Natural killer cell (primary cell): ENCODE data around the gene FGGY. TPM values are rescaled to one million over a fixed set of nuclear protein-coding genes. Genes with fewer than 3 reads are reported as not detected.

Source experiments
- ATAC-seq, 3 donors: fragments of 150-1000 bp in 2 of 3; fragments of 200-7000 bp in 1 of 3; cut with Tn5 transposase; 1 replicate in 1 of 3; 2 replicates in 2 of 3; pipeline ENCODE4 v1.10.0; 2021; ENCODE audit warnings: mild to moderate bottlenecking in 2 of 3, moderate library complexity in 2 of 3
- DNase-seq, 2 donors: peaks; one replicate each; pipeline versions ENCODE4 v3.0.0 to v3.0.0-alpha.2; 2013 to 2021; ENCODE audit warnings: mixed read lengths in 1 of 2
- H3K27ac ChIP-seq: one replicate; pipeline ENCODE4 v1.5.1; 2013; ENCODE audit warnings: mild to moderate bottlenecking, low read length
- H3K27me3 ChIP-seq: one replicate; pipeline ENCODE4 v1.6.1; 2013; ENCODE audit warnings: low read length; ENCODE audit not compliant: control insufficient read depth, insufficient read depth
- H3K36me3 ChIP-seq: one replicate; pipeline ENCODE4 v1.6.1; 2013; ENCODE audit warnings: low read length; ENCODE audit not compliant: control insufficient read depth, insufficient read depth
- H3K4me1 ChIP-seq: one replicate; pipeline ENCODE4 v1.6.1; 2013; ENCODE audit warnings: low read length; ENCODE audit not compliant: control insufficient read depth, insufficient read depth
- H3K4me3 ChIP-seq: one replicate; pipeline ENCODE4 v1.5.1; 2013; ENCODE audit warnings: low read length
- H3K9me3 ChIP-seq: one replicate; pipeline ENCODE4 v1.6.1; 2013; ENCODE audit warnings: low read length; ENCODE audit not compliant: control insufficient read depth, insufficient read depth
- H3K27ac Mint-ChIP-seq, 2 donors: one replicate each; pipeline ENCODE4 v1.8.0; 2022; ENCODE audit warnings: mild to moderate bottlenecking in 2 of 2, mixed read lengths in 2 of 2, moderate library complexity in 1 of 2
- H3K27me3 Mint-ChIP-seq, 2 donors: one replicate each; pipeline ENCODE4 v1.8.0; 2022; ENCODE audit warnings: low read depth in 2 of 2, mixed read lengths in 2 of 2
- H3K36me3 Mint-ChIP-seq: one replicate; pipeline ENCODE4 v1.8.0; 2022; ENCODE audit warnings: mixed read lengths
- H3K4me1 Mint-ChIP-seq, 2 donors: one replicate each; pipeline ENCODE4 v1.8.0; 2022; ENCODE audit warnings: mixed read lengths in 2 of 2
- H3K4me3 Mint-ChIP-seq: one replicate; pipeline ENCODE4 v1.8.0; 2022; ENCODE audit warnings: mild to moderate bottlenecking, moderate library complexity, mixed read lengths
- H3K9me3 Mint-ChIP-seq, 2 donors: one replicate each; pipeline ENCODE4 v1.8.0; 2022; ENCODE audit warnings: mixed read lengths in 2 of 2
- whole genome bisulfite sequencing: methylation state at CpG from one replicate; pipeline ENCODE4 v1.1.7; 2013; ENCODE audit warnings: missing lambda C conversion rate; ENCODE audit not compliant: insufficient coverage; 5-methylcytosine and 5-hydroxymethylcytosine counted together
- intact Hi-C: fragments of 100-400 bp; cut with micrococcal nuclease; formaldehyde crosslinking; loops from one replicate; pipeline ENCODE4 v1.14.2; 2022
- total RNA-seq, 4 donors: library from RNA; stranded (reverse); fragments of 120-200 nt in 1 of 4; gene quantifications; one replicate each; pipeline versions ENCODE4 v1.2.3 to v1.2.4, GENCODE V29; 2013 to 2022
- TF ChIP-seq, protein P1 (sequence below): fragments of 200-600 bp; IDR thresholded peaks from one replicate; pipeline ENCODE4 v1.8.0; 2022; ENCODE audit warnings: antibody characterized with exemption

The FGGY gene
- total RNA-seq, 3 donors from 2014 or later (not counting 1 experiment from before 2014, with no cell fraction given) = 21.8 to 31.5 (median 21.8) TPM

- H3K4me3 Mint-ChIP-seq = no peak overlapping the region
- Histone ChIP-seq H3K36me3 (no peaks in the 10 kb centered on the region), H3K4me3 (no peak overlapping the region), H3K27ac (no peak overlapping the region), H3K4me1 (no peaks in the 10 kb centered on the region), H3K9me3 (peaks cover 5% of the 10 kb centered on the region), H3K27me3 (no peaks in the 10 kb centered on the region)
- H3K9me3 Mint-ChIP-seq = peaks cover 5 to 7% of the 10 kb centered on the region in 2 donors
- no peaks in the 10 kb centered on the region for H3K27me3 Mint-ChIP-seq
- WGBS = 91% methylated on average over 4 of the region's 4 CpGs
- TF ChIP-seq, protein P1, sequence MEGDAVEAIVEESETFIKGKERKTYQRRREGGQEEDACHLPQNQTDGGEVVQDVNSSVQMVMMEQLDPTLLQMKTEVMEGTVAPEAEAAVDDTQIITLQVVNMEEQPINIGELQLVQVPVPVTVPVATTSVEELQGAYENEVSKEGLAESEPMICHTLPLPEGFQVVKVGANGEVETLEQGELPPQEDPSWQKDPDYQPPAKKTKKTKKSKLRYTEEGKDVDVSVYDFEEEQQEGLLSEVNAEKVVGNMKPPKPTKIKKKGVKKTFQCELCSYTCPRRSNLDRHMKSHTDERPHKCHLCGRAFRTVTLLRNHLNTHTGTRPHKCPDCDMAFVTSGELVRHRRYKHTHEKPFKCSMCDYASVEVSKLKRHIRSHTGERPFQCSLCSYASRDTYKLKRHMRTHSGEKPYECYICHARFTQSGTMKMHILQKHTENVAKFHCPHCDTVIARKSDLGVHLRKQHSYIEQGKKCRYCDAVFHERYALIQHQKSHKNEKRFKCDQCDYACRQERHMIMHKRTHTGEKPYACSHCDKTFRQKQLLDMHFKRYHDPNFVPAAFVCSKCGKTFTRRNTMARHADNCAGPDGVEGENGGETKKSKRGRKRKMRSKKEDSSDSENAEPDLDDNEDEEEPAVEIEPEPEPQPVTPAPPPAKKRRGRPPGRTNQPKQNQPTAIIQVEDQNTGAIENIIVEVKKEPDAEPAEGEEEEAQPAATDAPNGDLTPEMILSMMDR = no peak
- ATAC-seq = no peak
- intact Hi-C loops = no loop called here
- no peaks in the 10 kb centered on the region for H3K4me1 Mint-ChIP-seq
- H3K36me3 Mint-ChIP-seq = peaks cover 10% of the 10 kb centered on the region
- H3K27ac Mint-ChIP-seq = no peak overlapping the region
- DNase-seq = no peak
Measured at GRCh38 chr1:59736744-59737143, 439.9 kb downstream of the FGGY start.

GRCh38 chr1:59737638-59738037 lies 440.7 kb downstream of the FGGY start:
- intact Hi-C loops = no loop called here
- H3K4me1 Mint-ChIP-seq = no peaks in the 10 kb centered on the region
- Histone ChIP-seq H3K4me3 (no peak overlapping the region), H3K27me3 (no peaks in the 10 kb centered on the region), H3K9me3 (peaks cover 5% of the 10 kb centered on the region), H3K27ac (no peak overlapping the region), H3K4me1 (no peaks in the 10 kb centered on the region), H3K36me3 (no peaks in the 10 kb centered on the region)
- WGBS = 80% methylated on average over 4 of the region's 5 CpGs
- H3K27ac Mint-ChIP-seq = no peak overlapping the region
- TF ChIP-seq, protein P1 = no peak
- peaks cover 10% of the 10 kb centered on the region for H3K36me3 Mint-ChIP-seq
- no peak overlapping the region for H3K4me3 Mint-ChIP-seq
- DNase-seq (no peak), ATAC-seq (no peak)
- no peaks in the 10 kb centered on the region for H3K27me3 Mint-ChIP-seq
- H3K9me3 Mint-ChIP-seq = peaks cover 5 to 7% of the 10 kb centered on the region in 2 donors

DNA sequence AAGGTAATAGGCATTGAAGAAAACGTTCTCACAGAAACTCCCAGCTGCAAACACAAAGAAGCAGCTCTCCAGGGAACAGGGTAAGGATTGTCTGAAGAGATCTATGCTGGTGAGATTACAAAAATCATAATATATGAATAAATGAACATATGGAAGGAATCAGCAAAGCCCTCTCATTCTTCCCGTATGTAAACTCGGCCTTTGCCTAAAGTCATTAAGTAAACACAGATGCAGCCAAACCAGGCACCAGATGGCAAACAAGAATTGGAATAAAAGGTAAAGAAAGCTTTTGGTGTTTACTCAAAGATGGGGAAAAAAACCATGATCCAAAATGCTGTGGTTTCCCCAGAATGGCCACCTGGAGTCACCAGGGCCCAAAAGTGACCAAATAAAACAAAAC lies 441.3 kb downstream of the FGGY start:
- H3K4me3 ChIP-seq = no peak overlapping the region
- H3K27ac Mint-ChIP-seq = no peak overlapping the region
- no peak for DNase-seq
- H3K36me3 ChIP-seq = no peaks in the 10 kb centered on the region
- ATAC-seq = no peak
- H3K4me1 Mint-ChIP-seq = no peaks in the 10 kb centered on the region
- H3K4me1 ChIP-seq = no peaks in the 10 kb centered on the region
- WGBS = 100% methylated on average over 1 of the region's 3 CpGs
- H3K27ac ChIP-seq = no peak overlapping the region
- TF ChIP-seq, protein P1 = no peak
- intact Hi-C loops = no loop called here
- H3K9me3 ChIP-seq = peaks cover 5% of the 10 kb centered on the region
- no peak overlapping the region for H3K4me3 Mint-ChIP-seq
- H3K27me3 Mint-ChIP-seq = no peaks in the 10 kb centered on the region
- no peaks in the 10 kb centered on the region for H3K27me3 ChIP-seq
- peaks cover 10% of the 10 kb centered on the region for H3K36me3 Mint-ChIP-seq
- H3K9me3 Mint-ChIP-seq = peaks cover 5 to 7% of the 10 kb centered on the region in 2 donors

GRCh38 chr1:59738591-59739015 lies 441.7 kb downstream of the FGGY start:
- H3K36me3 Mint-ChIP-seq = peaks cover 10% of the 10 kb centered on the region
- 98% methylated on average over 2 of the region's 2 CpGs for WGBS
- Histone ChIP-seq H3K27me3 (no peaks in the 10 kb centered on the region), H3K4me1 (no peaks in the 10 kb centered on the region), H3K27ac (no peak overlapping the region), H3K36me3 (no peaks in the 10 kb centered on the region), H3K9me3 (peaks cover 5% of the 10 kb centered on the region), H3K4me3 (no peak overlapping the region)
- H3K4me1 Mint-ChIP-seq = no peaks in the 10 kb centered on the region
- no peaks in the 10 kb centered on the region for H3K27me3 Mint-ChIP-seq
- H3K9me3 Mint-ChIP-seq = peaks cover 5 to 7% of the 10 kb centered on the region in 2 donors
- intact Hi-C loops = no loop called here
- no peak overlapping the region for H3K27ac Mint-ChIP-seq
- ATAC-seq (no peak), DNase-seq (no peak)
- no peak overlapping the region for H3K4me3 Mint-ChIP-seq
- TF ChIP-seq, protein P1 = no peak
